Fibroblast of skin of right quadriceps (primary cell): Measurements from ENCODE around the gene FSD2.
"Not testable (repeated sequence)": the region's sequence is repeated elsewhere in the genome, so short reads cannot be mapped to it uniquely, and the experiment has no call there.

Experiments used
- DNase-seq: peaks from one replicate; pipeline ENCODE4 v3.0.0-alpha.2; 2013

The FSD2 gene

GRCh38 chr15:82789491-82789890 lies 16.4 kb downstream of the FSD2 start:
- no peak for DNase-seq

- DNase-seq, result no peak
Observed at GRCh38 chr15:82788496-82788895, 17.4 kb downstream of the FSD2 start.

GRCh38 chr15:82781349-82781748 lies 24.5 kb downstream of the FSD2 start:
- DNase-seq, result no peak

- no peak for DNase-seq
Observed at GRCh38 chr15:82778755-82779154, 27.1 kb downstream of the FSD2 start.

GRCh38 chr15:82774496-82774895 lies 31.4 kb downstream of the FSD2 start:
- no peak for DNase-seq

GRCh38 chr15:82771789-82772607 lies 33.9 kb downstream of the FSD2 start:
- DNase-seq, result no peak

- no peak for DNase-seq
Observed at GRCh38 chr15:82768414-82769054, 37.3 kb downstream of the FSD2 start.

GRCh38 chr15:82767163-82767829 lies 38.6 kb downstream of the FSD2 start:
- no peak for DNase-seq

- not testable (repeated sequence) for DNase-seq
Observed at GRCh38 chr15:82766201-82766600, 39.7 kb downstream of the FSD2 start.

- no peak for DNase-seq
Observed at GRCh38 chr15:82764740-82765139, 41.1 kb downstream of the FSD2 start.

- no peak for DNase-seq
Observed at GRCh38 chr15:82764117-82764490, 41.8 kb downstream of the FSD2 start.

- DNase-seq, result no peak
Observed at GRCh38 chr15:82763361-82764116, 42.3 kb downstream of the FSD2 start.

- DNase-seq, result no peak
Observed at GRCh38 chr15:82751308-82751707, 54.6 kb downstream of the FSD2 start.

GRCh38 chr15:82750831-82751180 lies 55.1 kb downstream of the FSD2 start:
- no peak for DNase-seq

- peak; percentile 93 for DNase-seq
Observed at GRCh38 chr15:82749951-82750830, 55.7 kb downstream of the FSD2 start.

- DNase-seq, result no peak
Observed at GRCh38 chr15:82748315-82748714, 57.6 kb downstream of the FSD2 start.

GRCh38 chr15:82743810-82744209 lies 62.1 kb downstream of the FSD2 start:
- no peak for DNase-seq

GRCh38 chr15:82742134-82742533 lies 63.7 kb downstream of the FSD2 start:
- DNase-seq, result no peak

- DNase-seq, result no peak
Observed at GRCh38 chr15:82739086-82739485, 66.8 kb downstream of the FSD2 start.

GRCh38 chr15:82737975-82738374 lies 67.9 kb downstream of the FSD2 start:
- DNase-seq, result peak; percentile 11

- DNase-seq, result no peak
Observed at GRCh38 chr15:82731527-82731926, 74.3 kb downstream of the FSD2 start.

- no peak for DNase-seq
Observed at GRCh38 chr15:82730022-82730530, 75.8 kb downstream of the FSD2 start.
